GM19328 (cell line): ENCODE results near the gene PTPRJ.
"Not testable (repeated sequence)": the region's sequence is repeated elsewhere in the genome, so short reads cannot be mapped to it uniquely, and the experiment has no call there.

Experiments used
- ATAC-seq: cut with Tn5 transposase; IDR thresholded peaks from one replicate; pipeline ENCODE4 v1.9.1; 2021; ENCODE audit warnings: mild to moderate bottlenecking, moderate library complexity; ENCODE audit not compliant: unreplicated experiment

Gene PTPRJ

GRCh38 chr11:48107188-48107704, 126.9 kb downstream of the PTPRJ start:
- ATAC-seq: peak; percentile 63

- ATAC-seq: no peak
Observed at GRCh38 chr11:48108231-48109045, 128.1 kb downstream of the PTPRJ start.

GRCh38 chr11:48109046-48109666, 128.8 kb downstream of the PTPRJ start:
- ATAC-seq: no peak

- no peak for ATAC-seq
Observed at GRCh38 chr11:48110509-48110766, 130.1 kb downstream of the PTPRJ start.

- ATAC-seq: no peak
Observed at GRCh38 chr11:48111891-48112290, 131.5 kb downstream of the PTPRJ start.

- no peak for ATAC-seq
Observed at GRCh38 chr11:48114740-48115139, 134.4 kb downstream of the PTPRJ start.

GRCh38 chr11:48116437-48117228, 136.3 kb downstream of the PTPRJ start:
- no peak for ATAC-seq

- ATAC-seq: no peak
Observed at GRCh38 chr11:48122246-48122645, 141.9 kb downstream of the PTPRJ start.

- ATAC-seq: no peak
Observed at GRCh38 chr11:48122656-48123055, 142.3 kb downstream of the PTPRJ start.

GRCh38 chr11:48123254-48123875, 143.0 kb downstream of the PTPRJ start:
- ATAC-seq: no peak

- no peak for ATAC-seq
Observed at GRCh38 chr11:48123934-48124755, 143.8 kb downstream of the PTPRJ start.

GRCh38 chr11:48124880-48125279, 144.5 kb downstream of the PTPRJ start:
- no peak for ATAC-seq

- ATAC-seq: no peak
Observed at GRCh38 chr11:48125866-48126265, 145.5 kb downstream of the PTPRJ start.

GRCh38 chr11:48127521-48128183, 147.3 kb downstream of the PTPRJ start:
- ATAC-seq: no peak

- no peak for ATAC-seq
Observed at GRCh38 chr11:48129697-48130395, 149.5 kb downstream of the PTPRJ start.

- ATAC-seq: no peak
Observed at GRCh38 chr11:48134221-48134922, 154.0 kb downstream of the PTPRJ start.

- ATAC-seq: no peak
Observed at GRCh38 chr11:48138222-48138621, 157.9 kb downstream of the PTPRJ start.

GRCh38 chr11:48139896-48140295, 159.5 kb downstream of the PTPRJ start:
- not testable (repeated sequence) for ATAC-seq
